Effector CD8-positive, alpha-beta T cell (primary cell): Measurements from ENCODE around the gene TMEM218.
"Not testable (repeated sequence)": the region's sequence is repeated elsewhere in the genome, so short reads cannot be mapped to it uniquely, and the experiment has no call there.

Source experiments
- DNase-seq: peaks from one replicate; lab custom pipeline; 2025; lab: John Stamatoyannopoulos, UW

TMEM218 gene

GRCh38 chr11:125090151-125090550 is 21.3 kb downstream of the TMEM218 start:
- not testable (repeated sequence) for DNase-seq

DNA sequence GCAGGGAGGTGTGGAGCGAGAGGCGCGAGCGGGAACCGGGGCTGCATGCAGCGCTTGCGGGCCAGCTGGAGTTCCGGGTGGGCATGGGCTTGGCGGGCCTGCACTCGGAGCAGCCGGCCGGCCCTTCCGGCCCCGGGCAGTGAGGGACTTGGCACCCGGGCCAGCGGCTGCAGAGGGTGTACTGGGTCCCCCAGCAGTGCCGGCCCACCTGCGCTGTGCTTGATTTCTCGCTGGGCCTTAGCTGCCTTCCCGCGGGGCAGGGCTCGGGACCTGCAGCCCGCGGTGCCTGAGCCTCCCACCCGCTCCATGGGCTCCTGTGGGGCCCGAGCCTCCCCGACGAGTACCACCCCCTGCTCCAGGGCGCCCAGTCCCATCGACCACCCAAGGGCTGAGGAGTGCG is 21.9 kb downstream of the TMEM218 start:
- DNase-seq: not testable (repeated sequence)

DNA sequence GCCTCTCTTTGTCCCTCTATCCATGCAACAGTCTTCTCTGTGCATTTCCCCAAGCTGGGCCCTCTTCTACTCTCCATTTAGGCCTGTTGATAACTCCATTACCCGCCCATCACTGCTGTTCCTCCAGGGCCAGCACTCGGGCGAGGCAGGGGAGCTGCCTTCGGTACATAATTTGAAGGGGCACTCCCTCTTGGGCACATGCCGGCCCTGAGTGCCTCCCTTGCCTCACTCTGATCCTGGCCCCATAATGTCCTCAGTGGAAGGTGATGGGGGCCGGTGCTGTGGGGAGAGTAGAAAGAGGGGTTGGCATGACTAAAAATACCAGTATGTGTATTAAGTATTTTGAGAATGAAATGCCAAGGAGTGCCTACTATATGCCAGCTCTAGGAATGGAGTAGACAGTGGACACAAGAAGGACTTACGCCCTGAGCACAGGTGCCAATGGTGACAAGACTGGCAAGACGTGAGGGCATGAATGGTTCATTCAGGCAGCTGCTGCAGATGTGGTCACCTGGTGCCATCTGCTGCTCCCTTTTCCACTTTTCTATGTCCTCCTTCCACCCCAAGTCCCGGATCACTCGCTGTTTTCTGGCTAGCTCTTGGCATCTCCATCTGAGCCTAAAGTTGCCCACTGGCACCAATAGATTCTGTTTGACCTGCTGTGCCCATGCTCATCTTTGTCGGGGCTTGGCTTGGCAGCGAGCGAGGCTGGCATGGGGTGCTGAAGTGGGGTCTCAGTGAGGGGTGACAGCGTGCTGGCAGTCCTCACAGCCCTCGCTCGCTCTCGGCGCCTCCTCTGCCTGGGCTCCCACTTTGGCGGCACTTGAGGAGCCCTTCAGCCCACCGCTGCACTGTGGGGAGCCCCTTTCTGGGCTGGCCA is 22.6 kb downstream of the TMEM218 start:
- no peak for DNase-seq

DNA sequence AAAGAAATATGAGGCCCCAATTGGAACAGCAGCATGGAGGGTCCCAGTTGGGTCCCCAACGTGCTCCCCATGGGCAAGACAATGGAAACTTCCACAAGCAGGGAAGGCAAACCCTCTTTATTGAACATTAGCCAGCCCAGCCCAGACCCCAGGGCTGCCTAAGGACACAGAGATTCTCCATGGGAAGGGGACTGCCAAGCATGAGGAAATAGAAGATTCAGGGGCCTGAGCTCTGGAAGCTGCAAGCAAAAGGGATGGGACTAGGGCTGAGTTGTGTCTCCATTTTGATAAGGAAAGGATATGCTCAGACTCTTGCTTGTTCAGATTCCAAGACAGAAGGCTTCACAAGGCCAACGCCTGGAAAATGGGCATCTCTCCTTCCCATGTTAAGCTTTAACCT is 23.3 kb downstream of the TMEM218 start:
- DNase-seq: no peak

DNA sequence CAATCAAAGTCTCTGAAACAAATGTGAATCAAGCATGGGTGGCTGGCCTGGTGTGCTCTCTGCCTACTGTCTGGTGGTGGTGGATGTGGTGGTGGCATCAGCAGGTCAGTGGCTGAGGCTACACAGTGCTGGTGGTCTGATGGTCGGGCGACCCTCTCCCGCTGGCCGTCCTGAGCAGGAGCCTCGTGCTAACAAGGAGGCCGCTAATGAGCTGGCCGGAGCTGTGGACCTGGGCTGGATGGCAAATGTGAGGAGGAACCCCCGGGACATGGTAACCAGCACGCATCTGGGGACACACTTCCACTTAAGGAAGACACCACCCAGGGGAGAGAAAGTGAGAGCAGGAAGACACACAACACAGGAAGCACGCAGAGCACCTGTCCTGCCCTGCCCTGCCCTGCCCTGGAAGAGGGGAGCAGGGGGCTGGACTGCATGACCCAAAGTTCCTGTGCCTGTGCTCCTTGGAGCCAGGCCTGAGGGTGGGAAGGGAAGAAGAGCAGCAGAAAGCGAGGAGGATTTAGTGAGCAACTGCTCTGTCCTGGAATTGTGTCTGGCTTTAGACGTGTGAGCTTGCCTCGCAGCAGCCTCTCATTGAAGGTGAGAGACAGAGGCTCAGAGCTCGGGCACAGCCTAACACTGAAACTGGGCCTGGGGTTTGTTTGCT is 24.7 kb downstream of the TMEM218 start:
- no peak for DNase-seq

GRCh38 chr11:125085301-125086081 is 25.9 kb downstream of the TMEM218 start:
- no peak for DNase-seq

DNA sequence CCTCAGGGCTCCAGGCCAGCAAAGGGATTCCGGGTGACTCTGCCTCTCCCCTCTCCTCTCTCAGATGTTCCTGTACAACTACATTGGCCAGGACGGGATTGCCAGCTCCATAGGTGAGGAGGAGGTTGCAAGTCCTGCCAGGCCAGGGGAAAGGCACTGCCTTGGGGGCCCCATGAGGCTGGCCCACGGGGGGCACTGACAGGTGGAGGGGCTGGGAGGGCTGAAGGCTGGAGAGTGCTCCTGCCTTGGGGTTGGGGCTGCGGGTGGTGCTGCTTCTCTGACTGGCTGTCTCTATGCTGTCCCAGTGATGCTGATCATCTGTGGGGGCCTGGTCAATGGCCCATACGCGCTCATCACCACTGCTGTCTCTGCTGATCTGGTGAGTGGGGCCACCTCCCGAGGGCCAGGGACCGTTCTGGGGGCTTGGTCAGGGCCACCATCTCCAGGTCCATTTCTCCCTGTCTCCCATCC is 26.6 kb downstream of the TMEM218 start:
- no peak for DNase-seq

GRCh38 chr11:125084057-125084416 is 27.4 kb downstream of the TMEM218 start:
- no peak for DNase-seq

GRCh38 chr11:125083312-125084056 is 27.9 kb downstream of the TMEM218 start:
- DNase-seq: no peak

DNA sequence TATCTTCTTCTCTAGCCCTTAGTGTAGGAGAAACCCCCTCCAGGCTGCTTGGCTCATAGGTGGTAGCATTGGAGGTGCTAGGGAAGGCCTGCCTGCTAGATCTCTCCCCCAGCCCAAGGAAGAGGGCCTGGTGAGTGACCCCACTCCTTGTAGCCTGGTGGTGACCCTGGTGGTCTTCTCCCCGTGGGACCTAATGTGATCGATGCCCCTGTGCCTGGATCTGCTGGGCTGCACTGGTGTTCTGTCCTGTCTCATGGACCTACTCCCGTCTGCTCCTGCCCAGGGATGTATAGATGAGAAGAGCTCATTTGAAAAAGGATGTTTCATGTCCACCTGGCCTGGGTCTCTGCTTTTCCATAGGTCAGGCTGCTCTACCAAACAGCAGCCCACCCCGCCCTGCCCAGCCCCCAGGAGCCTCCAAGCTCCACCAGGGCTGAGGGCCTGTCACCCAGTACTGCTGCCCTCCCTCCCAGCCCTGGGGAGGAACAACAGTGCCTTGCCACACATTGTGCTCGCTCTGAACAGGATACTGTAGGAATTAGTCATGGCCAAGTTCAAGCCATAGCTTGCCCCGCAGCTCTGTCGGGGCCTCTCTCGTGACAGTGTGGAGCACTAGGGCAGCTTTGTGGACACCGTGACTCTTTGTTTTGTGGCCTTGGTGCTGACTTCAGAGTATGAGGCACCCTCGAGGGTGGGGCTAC is 28.7 kb downstream of the TMEM218 start:
- no peak for DNase-seq

GRCh38 chr11:125082040-125082439 is 29.4 kb downstream of the TMEM218 start:
- DNase-seq: no peak

- no peak for DNase-seq
Observed at GRCh38 chr11:125081098-125081798, 30.2 kb downstream of the TMEM218 start.

DNA sequence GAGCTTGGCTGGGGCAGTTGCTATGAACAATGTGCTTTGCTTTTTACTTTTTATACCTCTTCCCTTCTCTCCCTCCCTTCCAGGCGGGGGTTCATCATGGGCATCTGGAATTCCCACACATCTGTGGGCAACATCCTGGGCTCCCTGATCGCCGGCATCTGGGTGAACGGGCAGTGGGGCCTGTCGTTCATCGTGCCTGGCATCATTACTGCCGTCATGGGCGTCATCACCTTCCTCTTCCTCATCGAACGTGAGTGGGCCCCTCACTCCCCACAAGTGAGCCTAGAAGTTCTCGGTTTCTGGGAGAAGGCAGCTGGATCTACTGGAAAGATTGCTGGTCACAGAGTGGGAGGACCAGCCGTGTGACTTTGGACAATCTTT is 30.9 kb downstream of the TMEM218 start:
- DNase-seq: no peak

GRCh38 chr11:125079878-125080530 is 31.4 kb downstream of the TMEM218 start:
- no peak for DNase-seq

GRCh38 chr11:125079151-125079877 is 32.1 kb downstream of the TMEM218 start:
- no peak for DNase-seq

DNA sequence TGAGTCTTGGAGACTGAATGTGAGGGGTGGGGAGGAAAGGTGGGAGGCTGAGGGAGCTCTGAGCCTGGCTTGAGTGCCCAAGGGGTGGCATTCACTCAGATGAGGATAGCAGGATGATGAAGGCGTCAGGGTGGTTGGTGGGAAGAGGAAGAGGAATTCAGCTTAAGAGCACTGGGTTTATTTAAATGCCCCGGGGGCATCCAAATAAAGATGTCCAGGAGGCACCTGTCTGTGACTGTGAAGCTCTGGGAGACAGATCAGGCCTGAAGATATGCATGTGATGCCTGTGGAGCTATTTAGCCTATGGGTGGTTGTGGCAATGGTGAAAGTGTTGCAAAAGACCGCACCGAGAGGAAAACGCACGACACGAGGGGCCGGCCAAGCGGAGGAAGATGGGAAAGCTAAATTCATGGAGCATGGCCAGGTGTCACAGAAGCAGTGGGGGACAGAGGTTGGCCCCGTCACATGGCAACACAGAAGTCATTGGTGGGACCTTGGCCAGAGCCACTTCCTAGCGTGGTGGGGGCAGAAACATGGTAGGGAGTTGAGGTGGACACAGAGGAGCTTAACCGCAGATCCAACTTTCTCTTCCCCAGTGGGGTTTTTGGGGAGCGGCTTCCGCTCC is 32.8 kb downstream of the TMEM218 start:
- no peak for DNase-seq

GRCh38 chr11:125078016-125078415 is 33.4 kb downstream of the TMEM218 start:
- no peak for DNase-seq

DNA sequence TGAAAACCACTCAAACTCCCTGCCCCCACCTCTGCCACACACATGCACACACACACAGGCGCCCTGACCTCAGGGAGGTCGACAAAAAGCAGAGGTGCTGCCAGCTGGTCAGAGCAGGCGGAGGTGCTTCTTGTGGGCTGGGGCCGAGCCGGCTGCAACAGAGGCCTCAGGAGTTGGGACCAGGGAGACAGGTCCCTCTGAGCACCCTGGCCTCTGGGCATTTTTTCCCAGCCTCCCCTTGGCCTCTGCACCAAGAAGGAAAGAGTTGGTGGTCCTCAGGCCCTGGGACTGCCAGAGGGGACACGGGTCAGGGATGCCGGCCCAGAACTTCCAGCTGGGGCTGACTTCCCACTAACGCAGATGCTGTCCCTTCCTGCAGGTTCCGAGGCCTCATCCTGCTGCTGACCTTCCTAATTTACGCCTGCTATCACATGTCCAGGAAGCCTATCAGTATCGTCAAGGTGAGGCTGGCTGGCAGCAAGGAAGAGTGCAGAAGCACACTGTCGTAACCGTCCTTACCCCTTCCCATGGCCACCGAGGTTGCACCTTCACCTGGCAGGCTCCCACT is 35.0 kb downstream of the TMEM218 start:
- no peak for DNase-seq
